Esophagus squamous epithelium (tissue), 4 donors: ENCODE results near the gene ZNF195.
A peak's percentile ranks its signal among the peaks of the same experiment; 100 is the strongest.
"Not testable (repeated sequence)": the region's sequence is repeated elsewhere in the genome, so short reads cannot be mapped to it uniquely, and the experiment has no call there.

Experiments used
- CTCF ChIP-seq, 6 experiments: fragments of 450-650 bp in 4 of 6; fragments of 200-600 bp in 2 of 6; sonication (generic) in 2 of 6; IDR thresholded peaks; one replicate each; pipeline ENCODE4 v1.5.1; 2016 to 2019; ENCODE audit warnings: antibody characterized with exemption in 6 of 6, mild to moderate bottlenecking in 4 of 6, moderate library complexity in 4 of 6
- POLR2A ChIP-seq, 4 donors: fragments of 450-650 bp; IDR thresholded peaks; one replicate each; pipeline ENCODE4 v1.6.1; 2017; ENCODE audit warnings: antibody characterized with exemption in 4 of 4, mild to moderate bottlenecking in 4 of 4, moderate library complexity in 3 of 4

GRCh38 chr11:3422380-3423137 lies 43.6 kb upstream of the ZNF195 start:
- not testable (repeated sequence) for TF ChIP-seq CTCF (IDR thresholded peaks at IDR 0.05)
- TF ChIP-seq POLR2A (IDR thresholded peaks at IDR 0.05) = peak in 1 of 4 donors; percentile 35
